ENCODE data around the gene PIK3C2G. TPM values are rescaled to one million over a fixed set of nuclear protein-coding genes. Genes with fewer than 3 reads are reported as not detected.

The PIK3C2G gene
- polyA plus RNA-seq, 1 donor (not counting 4 experiments of a cell fraction or from before 2014, with no cell fraction given): 3.7 TPM

DNA sequence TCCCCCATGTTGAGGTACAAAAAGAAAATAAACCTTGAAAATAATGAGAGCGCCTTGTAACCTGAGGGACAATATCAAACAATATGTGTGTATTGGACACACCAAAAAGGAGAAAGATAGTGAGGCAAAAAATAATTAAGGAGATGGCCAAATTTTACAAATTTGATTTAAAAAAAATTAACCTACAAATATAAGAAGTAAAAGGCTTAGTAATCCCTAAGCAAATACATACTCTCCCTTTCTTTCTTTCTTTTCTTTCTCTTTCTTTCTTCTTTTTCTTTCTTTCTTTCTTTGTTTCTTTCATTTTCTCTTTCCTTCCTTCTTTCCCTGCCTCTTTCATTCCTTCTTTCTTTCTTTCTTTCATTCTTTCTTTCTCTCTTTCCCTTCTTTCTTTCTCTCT, 133.4 kb downstream of the PIK3C2G start:
- Histone ChIP-seq H3K27ac (ENCODE audit: control insufficient read depth, insufficient read depth, low read length) (no peak overlapping the region), H3K4me3 (ENCODE audit: control insufficient read depth in 2 of 3, extremely low read depth in 1 of 3, insufficient read depth in 2 of 3, low read depth in 1 of 3, low read length in 3 of 3) (no peak overlapping the region), H3K4me2 (ENCODE audit: control insufficient read depth, extremely low read depth, insufficient read depth, low read depth, low read length) (no peak overlapping the region), H3K36me3 (ENCODE audit: control insufficient read depth in 2 of 2, extremely low read depth in 1 of 2, insufficient read depth in 2 of 2, low read length in 2 of 2) (no peaks in the 10 kb centered on the region), H4K20me1 (ENCODE audit: control insufficient read depth, extremely low read depth, insufficient read depth, low read length) (no peaks in the 10 kb centered on the region), H3K9me1 (ENCODE audit: control insufficient read depth, extremely low read depth, insufficient read depth, low read length) (no peaks in the 10 kb centered on the region), H3K9me3 (ENCODE audit: control insufficient read depth, low read depth, low read length) (no peaks in the 10 kb centered on the region), H3K27me3 (ENCODE audit: control insufficient read depth, extremely low read depth, insufficient read depth, low read length) (no peaks in the 10 kb centered on the region), H3K79me2 (ENCODE audit: control insufficient read depth, insufficient read depth, low read length) (no peaks in the 10 kb centered on the region), H3K9ac (ENCODE audit: control insufficient read depth, extremely low read depth, insufficient read depth, low read length) (no peak overlapping the region), H2AFZ (ENCODE audit: control insufficient read depth, low read length) (no peak overlapping the region), H3K4me1 (ENCODE audit: control insufficient read depth, extremely low read depth, insufficient read depth, low read length) (no peaks in the 10 kb centered on the region)
- TF ChIP-seq, protein P1, sequence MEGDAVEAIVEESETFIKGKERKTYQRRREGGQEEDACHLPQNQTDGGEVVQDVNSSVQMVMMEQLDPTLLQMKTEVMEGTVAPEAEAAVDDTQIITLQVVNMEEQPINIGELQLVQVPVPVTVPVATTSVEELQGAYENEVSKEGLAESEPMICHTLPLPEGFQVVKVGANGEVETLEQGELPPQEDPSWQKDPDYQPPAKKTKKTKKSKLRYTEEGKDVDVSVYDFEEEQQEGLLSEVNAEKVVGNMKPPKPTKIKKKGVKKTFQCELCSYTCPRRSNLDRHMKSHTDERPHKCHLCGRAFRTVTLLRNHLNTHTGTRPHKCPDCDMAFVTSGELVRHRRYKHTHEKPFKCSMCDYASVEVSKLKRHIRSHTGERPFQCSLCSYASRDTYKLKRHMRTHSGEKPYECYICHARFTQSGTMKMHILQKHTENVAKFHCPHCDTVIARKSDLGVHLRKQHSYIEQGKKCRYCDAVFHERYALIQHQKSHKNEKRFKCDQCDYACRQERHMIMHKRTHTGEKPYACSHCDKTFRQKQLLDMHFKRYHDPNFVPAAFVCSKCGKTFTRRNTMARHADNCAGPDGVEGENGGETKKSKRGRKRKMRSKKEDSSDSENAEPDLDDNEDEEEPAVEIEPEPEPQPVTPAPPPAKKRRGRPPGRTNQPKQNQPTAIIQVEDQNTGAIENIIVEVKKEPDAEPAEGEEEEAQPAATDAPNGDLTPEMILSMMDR (optimal IDR thresholded peaks at IDR 0.05 in 1 of 3, IDR thresholded peaks at IDR 0.05 in 1 of 3, conservative IDR thresholded peaks at IDR 0.05 in 1 of 3; ENCODE audit: extremely low read depth in 1 of 3, insufficient read depth in 2 of 3, low read length in 3 of 3): no peak
- no peak for TF ChIP-seq EZH2 (IDR thresholded peaks at IDR 0.05; ENCODE audit: low read length)
- FAIRE-seq (no peak), DNase-seq (ENCODE audit: low read depth, low spot score) (no peak)
- dilution Hi-C loops (cut with MboI; ENCODE audit: extremely low pct_ligation_motif_present, low sequenced_read_pairs): no loop called here

DNA sequence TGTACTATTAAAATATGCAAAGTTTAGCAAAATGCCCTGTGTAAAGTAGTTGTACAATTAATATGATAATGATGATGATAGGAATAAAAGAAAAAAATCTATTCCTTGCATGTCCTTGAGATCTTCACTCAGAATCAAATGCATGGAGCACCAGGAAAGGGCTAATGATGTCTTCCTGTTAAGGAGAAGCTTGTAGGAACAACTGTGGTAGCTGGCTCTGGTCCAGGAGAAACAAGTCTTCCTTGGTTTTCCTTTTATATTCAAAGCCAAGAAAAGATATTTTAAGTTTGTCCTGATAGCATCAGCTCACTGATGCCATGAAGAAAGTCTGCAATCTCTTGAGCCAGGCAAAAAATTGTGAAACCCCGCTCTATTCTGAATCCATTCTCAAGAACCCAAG, 138.9 kb downstream of the PIK3C2G start:
- Histone ChIP-seq H3K4me1 (ENCODE audit: control insufficient read depth, extremely low read depth, insufficient read depth, low read length) (no peaks in the 10 kb centered on the region), H3K9me3 (ENCODE audit: control insufficient read depth, low read depth, low read length) (no peaks in the 10 kb centered on the region)
- dilution Hi-C loops (cut with MboI; ENCODE audit: extremely low pct_ligation_motif_present, low sequenced_read_pairs): no loop called here

More for the DNA sequence above, 138.9 kb downstream of the PIK3C2G start:
- no peak overlapping the region for H3K4me2 ChIP-seq (ENCODE audit: control insufficient read depth, extremely low read depth, insufficient read depth, low read depth, low read length)
- FAIRE-seq: no peak
- no peaks in the 10 kb centered on the region for H3K9me1 ChIP-seq (ENCODE audit: control insufficient read depth, extremely low read depth, insufficient read depth, low read length)
- no peaks in the 10 kb centered on the region for H3K79me2 ChIP-seq (ENCODE audit: control insufficient read depth, insufficient read depth, low read length)
- H3K27ac ChIP-seq (ENCODE audit: control insufficient read depth, insufficient read depth, low read length): no peak overlapping the region
- H3K27me3 ChIP-seq (ENCODE audit: control insufficient read depth, extremely low read depth, insufficient read depth, low read length): no peaks in the 10 kb centered on the region
- no peak overlapping the region for H3K4me3 ChIP-seq (ENCODE audit: control insufficient read depth in 2 of 3, extremely low read depth in 1 of 3, insufficient read depth in 2 of 3, low read depth in 1 of 3, low read length in 3 of 3)
- H3K36me3 ChIP-seq (ENCODE audit: control insufficient read depth in 2 of 2, extremely low read depth in 1 of 2, insufficient read depth in 2 of 2, low read length in 2 of 2): no peaks in the 10 kb centered on the region
- H2AFZ ChIP-seq (ENCODE audit: control insufficient read depth, low read length): no peak overlapping the region
- no peaks in the 10 kb centered on the region for H4K20me1 ChIP-seq (ENCODE audit: control insufficient read depth, extremely low read depth, insufficient read depth, low read length)
- TF ChIP-seq, protein P1 (optimal IDR thresholded peaks at IDR 0.05 in 1 of 3, IDR thresholded peaks at IDR 0.05 in 1 of 3, conservative IDR thresholded peaks at IDR 0.05 in 1 of 3; ENCODE audit: extremely low read depth in 1 of 3, insufficient read depth in 2 of 3, low read length in 3 of 3): no peak
- no peak for TF ChIP-seq EZH2 (IDR thresholded peaks at IDR 0.05; ENCODE audit: low read length)
- H3K9ac ChIP-seq (ENCODE audit: control insufficient read depth, extremely low read depth, insufficient read depth, low read length): no peak overlapping the region
- DNase-seq (ENCODE audit: low read depth, low spot score): no peak

Data from keratinocyte (primary cell).